GM21723 (cell line): ENCODE results near the gene COG8.
"Not testable (repeated sequence)": the region's sequence is repeated elsewhere in the genome, so short reads cannot be mapped to it uniquely, and the experiment has no call there.

Source experiments
- ATAC-seq: cut with Tn5 transposase; IDR thresholded peaks from one replicate; pipeline ENCODE4 v1.9.1; 2021; ENCODE audit warnings: mild to moderate bottlenecking, moderate library complexity; ENCODE audit not compliant: unreplicated experiment

COG8 gene

GRCh38 chr16:69319826-69320739 lies 19.3 kb downstream of the COG8 start:
- ATAC-seq = no peak

DNA sequence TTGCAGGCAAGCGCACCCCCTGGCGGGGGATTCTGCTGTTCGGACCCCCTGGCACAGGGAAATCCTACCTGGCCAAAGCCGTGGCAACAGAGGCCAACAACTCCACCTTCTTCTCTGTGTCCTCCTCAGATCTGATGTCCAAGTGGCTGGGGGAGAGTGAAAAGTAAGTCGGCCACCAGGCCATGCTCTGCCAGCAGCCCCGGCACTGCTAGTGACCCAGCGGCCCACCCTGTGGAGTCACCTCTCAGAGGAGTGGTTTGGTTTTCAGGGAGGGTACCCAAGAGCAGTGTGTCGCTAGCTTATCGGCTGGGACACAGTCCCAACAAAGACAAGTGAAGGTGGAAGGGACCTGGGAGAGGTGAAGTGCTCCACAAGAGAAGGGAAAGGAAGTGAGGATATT lies 20.0 kb downstream of the COG8 start:
- ATAC-seq = no peak

GRCh38 chr16:69318911-69319289 lies 20.5 kb downstream of the COG8 start:
- ATAC-seq = no peak

DNA sequence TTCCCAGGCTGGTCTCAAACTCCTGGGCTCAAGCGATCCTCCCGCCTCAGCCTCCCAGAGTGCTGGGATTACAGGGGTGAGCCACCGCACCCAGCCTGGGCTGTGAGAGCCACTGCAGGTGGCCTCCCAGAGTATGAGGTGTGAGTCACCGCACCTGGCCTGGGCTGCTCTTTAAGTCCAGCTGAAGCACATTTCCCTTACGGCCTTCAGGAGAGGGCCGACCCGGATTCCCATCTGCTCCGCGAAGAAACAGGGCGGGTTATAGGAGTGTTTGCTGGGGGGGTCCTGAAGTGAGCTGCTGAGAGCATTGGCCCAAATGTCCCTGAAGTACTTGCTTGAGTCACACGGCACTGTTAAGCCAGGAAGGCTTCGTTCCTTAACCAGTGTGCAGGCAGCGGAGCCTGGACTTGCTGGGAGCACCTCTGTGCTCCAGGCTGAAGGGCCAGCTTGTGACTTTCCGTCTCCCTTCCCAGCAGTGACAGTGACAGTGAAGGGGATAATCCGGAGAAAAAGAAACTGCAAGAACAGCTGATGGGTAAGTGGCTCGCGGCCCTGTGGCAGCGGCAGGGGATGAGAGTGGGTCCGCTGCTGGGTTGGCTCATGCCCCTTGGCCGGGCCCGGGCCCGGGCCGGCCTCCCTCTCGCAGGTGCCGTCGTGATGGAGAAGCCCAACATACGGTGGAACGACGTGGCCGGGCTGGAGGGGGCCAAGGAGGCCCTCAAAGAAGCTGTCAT lies 21.0 kb downstream of the COG8 start:
- no peak for ATAC-seq

GRCh38 chr16:69316595-69317034 lies 22.7 kb downstream of the COG8 start:
- no peak for ATAC-seq

- ATAC-seq = no peak
These were observed 23.7 kb downstream of the COG8 start for GRCh38 chr16:69315486-69316311.

DNA sequence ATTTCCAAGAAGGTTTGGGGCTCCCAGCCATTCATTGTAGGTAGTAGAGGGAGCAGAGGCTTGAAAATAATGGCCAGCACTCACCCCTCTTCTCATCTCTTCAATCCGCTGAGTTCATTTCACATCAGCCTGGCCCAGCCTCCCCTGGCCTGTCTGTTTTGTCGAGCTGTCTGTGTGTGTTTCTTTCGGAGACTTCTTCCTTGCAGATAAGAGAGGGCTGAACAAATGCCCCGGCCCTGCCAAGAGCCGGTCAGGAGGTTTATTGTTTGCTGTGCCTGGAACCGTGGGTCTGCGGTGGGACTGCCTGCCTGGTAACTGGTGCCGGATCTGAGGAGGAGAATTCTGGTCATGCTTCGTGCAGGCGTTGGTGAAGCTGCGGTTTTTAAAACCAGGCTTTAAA lies 24.8 kb downstream of the COG8 start:
- ATAC-seq = no peak

GRCh38 chr16:69313469-69313868 lies 25.9 kb downstream of the COG8 start:
- no peak for ATAC-seq

GRCh38 chr16:69311533-69312387 lies 27.6 kb downstream of the COG8 start:
- peak; percentile 59 for ATAC-seq

GRCh38 chr16:69310653-69311532 lies 28.5 kb downstream of the COG8 start, which contains the start of gene VPS4A:
Gene VPS4A, plus strand, starts transcription at chr16:69311350. Its CDS starts 162 bp downstream, at chr16:69311512.
- ATAC-seq = peak; percentile 93

GRCh38 chr16:69309316-69309715 lies 30.0 kb downstream of the COG8 start:
- no peak for ATAC-seq

DNA sequence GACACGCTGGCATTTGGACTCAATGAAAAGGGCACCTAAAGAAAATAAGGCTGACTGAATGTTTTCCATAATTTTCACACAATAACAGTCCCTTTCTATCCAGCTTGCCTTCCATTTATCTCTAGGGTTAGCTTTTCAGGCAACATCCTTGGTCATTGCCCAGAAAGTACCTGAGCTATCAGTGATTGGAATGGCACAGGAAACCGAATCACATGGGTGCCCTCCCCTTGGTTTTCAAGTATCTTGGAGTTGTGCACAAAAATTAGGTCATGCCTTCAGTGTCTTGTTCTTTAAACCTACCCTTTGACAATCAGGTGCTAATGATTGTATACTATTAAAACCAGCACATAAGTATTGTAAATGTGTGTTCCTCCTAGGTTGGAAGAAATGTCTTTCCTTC lies 31.5 kb downstream of the COG8 start:
- ATAC-seq = no peak

DNA sequence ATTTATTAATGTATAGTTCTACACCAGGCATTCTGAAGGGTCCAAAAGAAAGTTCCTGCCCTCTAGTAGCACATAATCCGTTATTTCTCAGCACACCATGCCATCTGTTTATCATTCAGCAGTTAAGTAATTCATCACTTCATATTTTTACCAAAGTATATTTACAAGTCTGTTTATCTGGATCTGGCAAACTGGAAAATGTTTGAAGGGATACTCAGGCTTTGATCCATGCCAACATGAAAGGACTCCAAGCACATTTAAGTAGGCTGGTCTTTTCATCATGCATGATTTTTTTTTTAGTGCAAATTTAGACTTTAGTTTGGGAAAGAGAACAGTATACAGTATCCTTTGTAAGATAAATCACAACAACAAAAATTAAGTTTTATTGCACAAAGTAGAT lies 32.3 kb downstream of the COG8 start:
- ATAC-seq = no peak

- ATAC-seq = no peak
These were observed 33.3 kb downstream of the COG8 start for GRCh38 chr16:69306031-69306430.

GRCh38 chr16:69302301-69302700 lies 37.1 kb downstream of the COG8 start:
- no peak for ATAC-seq

GRCh38 chr16:69301861-69302260 lies 37.5 kb downstream of the COG8 start:
- no peak for ATAC-seq

DNA sequence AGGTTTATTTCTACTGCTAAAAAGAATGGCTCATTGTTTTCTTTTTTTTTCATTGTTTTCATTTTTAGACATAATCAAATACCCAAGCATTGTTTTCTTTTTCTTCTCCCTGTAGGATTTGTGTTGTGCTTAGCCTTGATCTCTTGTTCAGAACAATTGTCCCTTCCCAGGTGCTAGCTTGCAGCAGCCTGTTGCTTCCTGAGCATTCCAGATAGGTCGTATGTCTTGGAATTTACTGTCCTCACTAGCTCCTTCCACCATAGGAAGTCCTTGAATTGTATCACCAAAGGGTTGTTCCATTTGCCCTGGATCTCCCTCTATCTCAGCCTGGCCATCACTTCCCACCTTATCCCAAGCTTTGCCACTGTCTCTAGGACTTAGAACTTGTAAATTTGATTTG lies 38.2 kb downstream of the COG8 start:
- no peak for ATAC-seq

- no peak for ATAC-seq
These were observed 41.1 kb downstream of the COG8 start for GRCh38 chr16:69298261-69298660.

DNA sequence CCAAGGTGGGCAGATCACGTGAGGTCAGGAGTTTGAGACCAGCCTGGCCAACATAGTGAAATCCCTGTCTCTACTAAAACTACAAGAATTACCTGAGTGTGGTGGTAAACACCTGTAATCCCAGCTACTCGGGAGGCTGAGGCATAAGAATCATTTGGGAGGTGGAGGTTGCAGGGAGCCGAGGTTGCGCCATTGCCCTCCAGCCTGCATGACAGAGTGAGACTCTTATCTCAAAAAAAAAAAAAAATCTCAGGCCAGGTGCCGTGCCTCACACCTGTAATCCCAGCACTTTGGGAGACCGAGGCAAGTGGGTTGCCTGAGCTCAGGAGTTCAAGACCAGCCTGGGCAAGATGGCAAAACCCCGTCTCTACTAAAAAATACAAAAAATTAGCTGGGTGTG lies 42.6 kb downstream of the COG8 start:
- not testable (repeated sequence) for ATAC-seq
